ENCODE results near the gene AMACR. TPM values are rescaled to one million over a fixed set of nuclear protein-coding genes. Genes with fewer than 3 reads are reported as not detected.

AMACR gene
- total and polyA plus RNA-seq, 2 of the 13 experiments (the other 11 are each of a cell fraction or from before 2014, with no cell fraction given): 8.9 to 19.7 TPM

DNA sequence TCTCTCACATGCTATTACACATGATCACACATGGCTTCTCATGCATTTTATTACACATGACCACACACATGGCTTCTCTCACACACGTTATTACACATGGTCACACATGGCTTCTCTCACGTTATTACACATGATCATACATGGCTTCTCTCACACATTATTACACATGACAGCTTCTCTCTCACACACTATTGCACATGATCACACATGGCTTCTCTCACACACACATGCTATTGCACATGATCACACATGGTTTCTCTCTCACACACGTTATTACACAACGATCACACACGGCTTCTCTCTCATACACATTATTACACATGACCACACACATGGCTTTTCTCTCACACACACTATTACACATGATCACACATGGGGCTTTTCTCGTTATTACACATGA lies 22.4 kb downstream of the AMACR start:
- Histone ChIP-seq H3K27me3 (ENCODE audit: control insufficient read depth in 1 of 2, insufficient read depth in 2 of 2, low read length in 2 of 2) (no peaks in the 10 kb centered on the region), H3K36me3 (replicated peaks in 1 of 2; ENCODE audit: control insufficient read depth in 1 of 2, insufficient read depth in 2 of 2, low read length in 2 of 2) (peaks cover 4 to 26% of the 10 kb centered on the region in 2 experiments), H3K4me3 (replicated peaks in 1 of 3; ENCODE audit: insufficient read depth in 1 of 3, low read depth in 2 of 3, low read length in 3 of 3) (no peak overlapping the region), H3K4me2 (ENCODE audit: low read depth, low read length) (no peak overlapping the region), H3K27ac (ENCODE audit: extremely low read length, insufficient read depth, low read length) (no peak overlapping the region), H3K9ac (ENCODE audit: insufficient read depth, low read depth, low read length) (no peak overlapping the region), H3K4me1 (ENCODE audit: insufficient read depth, low read length) (no peaks in the 10 kb centered on the region), H3K9me3 (ENCODE audit: low read length) (no peaks in the 10 kb centered on the region), H4K20me1 (ENCODE audit: insufficient read depth, low read length) (no peaks in the 10 kb centered on the region), H2AFZ (ENCODE audit: low read length) (no peak overlapping the region), H3K79me2 (ENCODE audit: insufficient read depth, low read length) (no peaks in the 10 kb centered on the region)
- FAIRE-seq (no peak), ATAC-seq (no peak), DNase-seq (ENCODE audit: low spot score) (no peak)
- 96% methylated on average over 6 of the region's 6 CpGs for WGBS (ENCODE audit: low lambda C conversion rate)
- intact Hi-C loops (cut with micrococcal nuclease; ENCODE audit: unreplicated experiment) (no loop called here), in situ Hi-C loops (cut with HindIII; ENCODE audit: extremely low pct_ligation_motif_present, low pct_unique_long_range_greater_than_20kb) (loop anchor here (25.0 kb wide), 1 partner anchor 477 kb away; no protein-coding TSS in a partner anchor)
- BruUV-seq (replicated peaks): no TSS peak
- no peak for TF ChIP-seq ZNF256 (CRISPR knock-in tag; conservative IDR thresholded peaks at IDR 0.05)
- 0 out of 2 replicates have a peak, but pooled peaks have one; percentile 7 for TF ChIP-seq CHD2 (IDR thresholded peaks at IDR 0.05; ENCODE audit: low read depth, low read length)
- TF ChIP-seq, protein P1, sequence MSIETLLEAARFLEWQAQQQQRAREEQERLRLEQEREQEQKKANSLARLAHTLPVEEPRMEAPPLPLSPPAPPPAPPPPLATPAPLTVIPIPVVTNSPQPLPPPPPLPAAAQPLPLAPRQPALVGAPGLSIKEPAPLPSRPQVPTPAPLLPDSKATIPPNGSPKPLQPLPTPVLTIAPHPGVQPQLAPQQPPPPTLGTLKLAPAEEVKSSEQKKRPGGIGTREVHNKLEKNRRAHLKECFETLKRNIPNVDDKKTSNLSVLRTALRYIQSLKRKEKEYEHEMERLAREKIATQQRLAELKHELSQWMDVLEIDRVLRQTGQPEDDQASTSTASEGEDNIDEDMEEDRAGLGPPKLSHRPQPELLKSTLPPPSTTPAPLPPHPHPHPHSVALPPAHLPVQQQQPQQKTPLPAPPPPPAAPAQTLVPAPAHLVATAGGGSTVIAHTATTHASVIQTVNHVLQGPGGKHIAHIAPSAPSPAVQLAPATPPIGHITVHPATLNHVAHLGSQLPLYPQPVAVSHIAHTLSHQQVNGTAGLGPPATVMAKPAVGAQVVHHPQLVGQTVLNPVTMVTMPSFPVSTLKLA (IDR thresholded peaks at IDR 0.05): peak; percentile 98
- ChIA-PET POLR2A (no interaction called here), CTCF (ENCODE audit: low intra/inter-chr PET ratio, low total read pairs) (no interaction called here)

DNA sequence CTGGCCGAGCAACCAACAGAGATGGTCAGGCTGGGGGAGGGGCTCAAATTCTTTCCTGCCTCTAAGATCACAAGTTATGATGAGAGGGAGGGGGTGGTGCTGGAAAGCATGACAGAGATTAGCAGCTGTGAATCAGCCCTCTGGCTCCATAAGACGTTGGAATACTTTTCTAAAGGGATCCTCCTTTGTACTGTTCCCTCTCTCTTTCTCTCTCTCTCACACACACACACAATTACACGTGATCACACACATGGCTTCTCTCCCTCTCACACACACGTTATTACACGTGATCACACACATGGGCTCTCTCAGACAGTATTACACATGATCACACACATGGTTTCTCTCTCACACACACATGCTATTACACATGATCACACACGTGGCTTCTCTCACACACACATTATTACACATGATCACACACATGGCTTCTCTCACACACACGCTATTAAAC lies 23.2 kb downstream of the AMACR start, which contains the start of gene SLC45A2:
TSS of gene SLC45A2 (minus strand) at position 23 of the 454 bp plus-strand sequence. CDS start 110 bp downstream, outside the sequence.
- Histone ChIP-seq H3K27me3 (ENCODE audit: control insufficient read depth in 1 of 2, insufficient read depth in 2 of 2, low read length in 2 of 2) (no peaks in the 10 kb centered on the region), H3K79me2 (ENCODE audit: insufficient read depth, low read length) (no peaks in the 10 kb centered on the region), H2AFZ (ENCODE audit: low read length) (no peak within 1 kb of the TSS), H3K9ac (ENCODE audit: insufficient read depth, low read depth, low read length) (no peak within 1 kb of the TSS), H3K27ac (ENCODE audit: extremely low read length, insufficient read depth, low read length) (no peak within 1 kb of the TSS), H3K4me3 (replicated peaks in 1 of 3; ENCODE audit: insufficient read depth in 1 of 3, low read depth in 2 of 3, low read length in 3 of 3) (no peak within 1 kb of the TSS), H3K9me3 (ENCODE audit: low read length) (no peaks in the 10 kb centered on the region), H3K4me2 (ENCODE audit: low read depth, low read length) (no peak within 1 kb of the TSS), H3K36me3 (replicated peaks in 1 of 2; ENCODE audit: control insufficient read depth in 1 of 2, insufficient read depth in 2 of 2, low read length in 2 of 2) (peaks cover 4 to 22% of the 10 kb centered on the region in 2 experiments), H4K20me1 (ENCODE audit: insufficient read depth, low read length) (no peaks in the 10 kb centered on the region), H3K4me1 (ENCODE audit: insufficient read depth, low read length) (no peaks in the 10 kb centered on the region)
- intact Hi-C loops (cut with micrococcal nuclease; ENCODE audit: unreplicated experiment): no loop called here
- DNase-seq (ENCODE audit: low spot score) (no peak), ATAC-seq (peak; percentile 45), FAIRE-seq (no peak)
- POLR2A ChIA-PET: no interaction called here
- CTCF ChIA-PET (ENCODE audit: low intra/inter-chr PET ratio, low total read pairs): no interaction called here
- in situ Hi-C loops (cut with HindIII; ENCODE audit: extremely low pct_ligation_motif_present, low pct_unique_long_range_greater_than_20kb): loop anchor here (25.0 kb wide), 1 partner anchor 478 kb away; no protein-coding TSS in a partner anchor
- 68% methylated on average over 7 of the region's 7 CpGs for WGBS (ENCODE audit: low lambda C conversion rate)
- no TSS peak for BruUV-seq (replicated peaks)
- TF ChIP-seq SMARCE1 (IDR thresholded peaks at IDR 0.05; ENCODE audit: borderline replicate concordance) (no peak), TARDBP (CRISPR knock-in tag; IDR thresholded peaks at IDR 0.05) (peak; percentile 47; the same call in 1 of the 2 replicates), NR2C2 (CRISPR knock-in tag; IDR thresholded peaks at IDR 0.05; ENCODE audit: borderline replicate concordance) (no peak), SIX4 (CRISPR knock-in tag; IDR thresholded peaks at IDR 0.05) (no peak), CBX5 (CRISPR knock-in tag; IDR thresholded peaks at IDR 0.05; ENCODE audit: borderline replicate concordance) (no peak), NFIB (CRISPR knock-in tag; IDR thresholded peaks at IDR 0.05; ENCODE audit: borderline replicate concordance) (no peak), HINFP (CRISPR knock-in tag; IDR thresholded peaks at IDR 0.05; ENCODE audit: low read depth) (no peak)
- TF ChIP-seq, protein P1 (IDR thresholded peaks at IDR 0.05): peak; percentile 79; the same call in 1 of the 2 replicates
